RWPE1 (cell line): Measurements from ENCODE around the gene C17orf107.
A peak's percentile ranks its signal among the peaks of the same experiment; 100 is the strongest.
"Not testable (repeated sequence)": the region's sequence is repeated elsewhere in the genome, so short reads cannot be mapped to it uniquely, and the experiment has no call there.

Experiments used
- CTCF ChIA-PET: fragments of 350-600 bp; sonication (Branson Sonifier 250); formaldehyde crosslinking; extraction: SDS; loops from one replicate; lab custom pipeline; 2021; lab: Yijun Ruan, JAX
- POLR2A ChIA-PET: fragments of 400-600 bp; formaldehyde crosslinking; extraction: SDS; loops from one replicate; lab custom pipeline; 2020; ENCODE audit warnings: antibody characterized with exemption; ENCODE audit not compliant: low non-redundant PET; lab: Yijun Ruan, JAX
- DNase-seq: peaks from one replicate; pipeline ENCODE4 v3.0.0; 2012; ENCODE audit warnings: low spot score
- H3K27ac ChIP-seq: fragments of 450-650 bp; 2 replicates; pipeline ENCODE4 v1.5.1; 2017
- CTCF ChIP-seq: fragments of 450-650 bp; conservative IDR thresholded peaks from 2 replicates; pipeline ENCODE4 v1.5.1; 2017; ENCODE audit warnings: low read depth, mild to moderate bottlenecking

C17orf107 gene

DNA sequence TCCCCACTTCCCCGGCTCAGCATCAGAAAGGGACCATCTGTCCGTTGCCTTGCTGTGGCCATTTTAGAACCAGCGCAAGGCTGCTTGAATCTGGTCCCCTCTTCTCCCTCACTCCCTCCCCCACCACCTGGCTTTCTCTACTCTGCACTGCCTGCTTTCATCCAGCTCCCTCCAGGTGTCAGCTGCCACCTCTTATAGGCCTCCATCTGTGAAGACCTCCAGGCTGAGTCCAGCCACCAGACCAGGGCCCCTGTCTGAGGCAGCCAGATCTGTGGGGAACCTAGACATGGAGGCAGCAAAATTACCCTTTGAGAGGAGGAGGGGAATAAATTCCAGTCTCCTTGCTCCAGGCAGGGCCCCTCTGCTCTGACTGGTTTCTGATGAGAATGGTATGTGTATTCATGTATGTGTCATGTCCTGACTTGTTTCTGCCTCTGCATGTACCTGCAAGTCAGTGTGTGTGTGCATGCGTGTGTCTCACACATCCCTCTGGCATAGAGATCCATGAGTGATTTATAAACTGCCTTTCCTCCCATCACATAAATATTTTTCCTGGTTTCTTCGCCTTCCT, 45.1 kb upstream of the C17orf107 start:
- H3K27ac ChIP-seq = peak overlapping the region; percentile 99
- ChIA-PET CTCF (no interaction called here), POLR2A (no interaction called here)
- peak; percentile 88 for DNase-seq
- TF ChIP-seq CTCF = no peak

DNA sequence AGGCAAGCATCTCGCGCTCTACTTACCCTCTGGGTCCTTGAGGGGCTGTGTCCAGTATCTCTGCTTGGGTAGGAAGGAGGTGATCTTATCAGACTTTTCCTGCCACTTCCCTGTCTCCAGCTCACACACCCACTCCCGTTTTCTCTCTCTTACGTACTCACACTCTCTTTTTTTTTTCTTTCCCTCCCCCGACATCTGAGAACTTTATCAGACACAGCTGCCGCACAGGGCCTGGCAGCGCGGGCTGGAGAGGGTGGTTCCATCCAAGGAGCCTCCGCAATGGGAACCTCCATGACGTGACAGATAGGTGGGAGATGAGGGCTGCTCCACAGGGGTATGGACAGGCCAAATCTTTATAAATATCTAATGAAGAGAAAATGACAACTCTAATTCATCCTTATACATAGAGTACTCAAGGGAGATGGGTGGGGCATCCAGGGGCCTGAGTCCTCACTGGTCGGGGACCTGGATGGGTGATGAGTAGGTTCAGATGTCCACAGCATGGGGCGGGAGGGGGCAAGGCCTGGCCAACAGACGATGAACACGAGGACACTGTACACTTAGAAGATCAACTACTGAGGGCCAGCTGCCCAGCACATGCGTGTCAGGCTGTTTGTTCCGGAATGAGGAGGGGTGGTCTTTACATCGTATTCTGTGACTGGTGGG, 42.9 kb upstream of the C17orf107 start:
- CTCF ChIA-PET = no interaction called here
- H3K27ac ChIP-seq = peak overlapping the region; percentile 99
- no peak for TF ChIP-seq CTCF
- no peak for DNase-seq
- POLR2A ChIA-PET = interaction anchor here (0.7 kb wide), 1 partner anchor 1130 kb away, joined by 3 read pairs; no protein-coding TSS in a partner anchor

GRCh38 chr17:4856937-4857314, 42.4 kb upstream of the C17orf107 start:
- TF ChIP-seq CTCF = no peak
- H3K27ac ChIP-seq = peak overlapping the region; percentile 99
- no peak for DNase-seq
- POLR2A ChIA-PET = no interaction called here
- CTCF ChIA-PET = interaction anchor here (0.8 kb wide), 1 partner anchor 147 kb away, joined by 3 read pairs; no protein-coding TSS in a partner anchor

GRCh38 chr17:4857347-4857746, 42.0 kb upstream of the C17orf107 start:
- peak overlapping the region; percentile 99 for H3K27ac ChIP-seq
- CTCF ChIA-PET = interaction anchor here (0.8 to 1.8 kb wide), 2 partner anchors 67 to 147 kb away, joined by 3 to 10 read pairs; no protein-coding TSS in a partner anchor
- POLR2A ChIA-PET = interaction anchor here (0.6 kb wide), 1 partner anchor 144 kb away, joined by 4 read pairs; no protein-coding TSS in a partner anchor
- not testable (repeated sequence) for DNase-seq

DNA sequence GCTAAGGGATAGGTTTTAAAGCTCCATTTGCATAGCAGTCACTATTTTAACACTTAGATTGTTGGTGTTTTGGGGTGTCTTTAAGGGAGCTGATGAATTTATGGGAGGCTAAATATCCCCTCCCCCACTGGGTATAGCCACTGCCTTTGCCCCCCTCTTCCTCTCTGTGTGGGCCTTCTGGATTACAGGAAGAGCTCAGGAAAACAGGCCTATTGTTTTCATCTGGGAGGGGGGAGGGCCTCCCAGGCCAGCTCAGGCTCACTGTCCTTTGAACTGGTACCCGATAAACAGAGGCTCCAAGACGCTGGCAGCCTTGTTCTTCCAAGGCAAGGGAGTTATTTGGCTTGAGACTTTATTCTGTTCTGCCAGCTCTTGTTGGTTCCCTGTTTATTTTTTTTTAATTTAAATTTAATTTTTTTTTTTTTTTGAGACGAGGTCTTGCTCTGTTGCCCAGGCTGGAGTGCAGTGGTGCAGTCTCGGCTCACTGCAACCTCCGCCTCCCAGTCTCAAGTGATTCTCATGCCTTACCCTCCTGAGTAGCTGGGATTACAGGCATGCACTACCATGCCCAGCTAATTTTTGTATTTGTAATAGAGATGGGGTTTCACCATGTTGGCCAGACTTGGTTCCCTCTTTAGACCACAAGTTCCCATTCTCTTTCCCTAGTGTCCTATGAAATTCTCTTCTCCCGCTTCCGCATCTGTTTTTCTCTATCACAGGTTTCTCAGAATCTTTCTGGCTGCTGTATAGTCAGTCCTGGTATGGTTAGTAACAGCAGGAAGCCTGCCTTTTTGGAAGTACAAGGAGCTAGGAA, 41.1 kb upstream of the C17orf107 start:
- ChIA-PET POLR2A (no interaction called here), CTCF (interaction anchor here (0.6 to 1.8 kb wide), 2 partner anchors 68 to 247 kb away, joined by 5 to 10 read pairs; no protein-coding TSS in a partner anchor)
- DNase-seq = no peak
- no peak for TF ChIP-seq CTCF
- H3K27ac ChIP-seq = peak overlapping the region; percentile 99

DNA sequence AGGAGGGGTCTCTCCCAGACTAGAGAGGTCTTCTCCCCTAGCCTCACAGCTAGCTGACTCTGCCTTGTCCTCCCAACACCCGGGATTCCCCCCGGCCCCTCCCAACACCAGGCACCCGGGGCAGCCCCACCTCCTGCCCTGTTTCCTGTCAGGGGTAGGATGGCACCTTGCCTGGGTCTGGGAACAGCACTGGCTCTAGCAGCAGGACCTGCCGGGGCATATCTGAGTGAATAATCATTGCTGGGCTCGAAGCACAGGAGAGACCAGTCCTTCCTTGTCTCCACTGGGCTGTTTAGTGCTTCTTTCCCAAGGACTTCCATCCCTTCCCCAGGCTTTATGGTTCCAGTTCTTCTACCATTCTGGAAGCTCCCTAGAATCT, 40.5 kb upstream of the C17orf107 start:
- DNase-seq = peak; percentile 87
- CTCF ChIA-PET = interaction anchor here (1.8 kb wide), 1 partner anchor 69 kb away, joined by 10 read pairs; no protein-coding TSS in a partner anchor
- POLR2A ChIA-PET = no interaction called here
- no peak for TF ChIP-seq CTCF
- H3K27ac ChIP-seq = peak overlapping the region; percentile 99
